HCT116 (cell line): ENCODE data around the gene MEG3. TPM values are rescaled to one million over a fixed set of nuclear protein-coding genes. Genes with fewer than 3 reads are reported as not detected.
"Not testable (repeated sequence)": the region's sequence is repeated elsewhere in the genome, so short reads cannot be mapped to it uniquely, and the experiment has no call there.

Experiments
- ATAC-seq: fragments of 200-7000 bp; cut with Tn5 transposase; 2 replicates; pipeline ENCODE4 v1.9.1; 2020; ENCODE audit warnings: mild to moderate bottlenecking, moderate library complexity
- BruUV-seq: library from RNA; stranded (reverse); fragments of 400-500 nt; replicated peaks from 2 replicates; lab custom pipeline; 2021; lab: Mats Ljungman, UMichigan
- CTCF ChIA-PET: fragments of 300-600 bp; sonication (Branson Sonifier 250); formaldehyde crosslinking; loops from one replicate; lab custom pipeline; 2021; ENCODE audit warnings: antibody characterized with exemption; lab: Charles Lee
- POLR2A ChIA-PET: fragments of 300-600, 350-600 bp; sonication (Branson Sonifier 250); formaldehyde crosslinking; loops from one replicate; lab custom pipeline; 2021; ENCODE audit warnings: antibody characterized with exemption; lab: Charles Lee
- RAD21 ChIA-PET, 2 experiments: fragments of 300-600 bp; sonication (Branson Sonifier 250); formaldehyde crosslinking; loops; one replicate each; lab custom pipeline; 2023; ENCODE audit warnings: low total read pairs in 2 of 2; ENCODE audit not compliant: uncharacterized antibody in 2 of 2, unreplicated experiment in 2 of 2, low non-redundant PET in 1 of 2; lab: Charles Lee
- DNase-seq: peaks from one replicate; pipeline ENCODE4 v3.0.0-alpha.2; 2010; ENCODE audit warnings: low read depth, low spot score
- H2AFZ ChIP-seq: fragments of 200-600 bp; shearing (Covaris generic), sonication (generic); 2 replicates; pipeline ENCODE4 v1.6.1; 2017; ENCODE audit warnings: low read depth, mixed run types, mixed read lengths, antibody characterized with exemption, low read length; ENCODE audit not compliant: poor library complexity, severe bottlenecking
- H3K27ac ChIP-seq: 2 replicates; pipeline ENCODE4 v1.5.1; 2012; ENCODE audit warnings: low read depth, low read length
- H3K27me3 ChIP-seq: fragments of 200-600 bp; sonication (generic); 2 replicates; pipeline ENCODE4 v1.6.1; 2016; ENCODE audit warnings: mixed run types, low read length, mixed read lengths; ENCODE audit not compliant: insufficient read depth
- H3K36me3 ChIP-seq, 2 experiments: fragments of 200-500 bp in 1 of 2; fragments of 200-600 bp in 1 of 2; sonication (Bioruptor generic) in 1 of 2; sonication (generic) in 1 of 2; 2 replicates each; pipeline versions ENCODE4 v1.5.1 to v1.6.1; 2014 to 2016; ENCODE audit warnings: low read length in 2 of 2, inconsistent platforms in 1 of 2, mixed read lengths in 1 of 2, mixed run types in 1 of 2; ENCODE audit not compliant: insufficient read depth in 2 of 2, control insufficient read depth in 1 of 2
- H3K4me1 ChIP-seq, 2 experiments: fragments of 200-600 bp in 1 of 2; sonication (generic) in 1 of 2; 2 replicates each; pipeline versions ENCODE4 v1.5.1 to v1.6.1; 2012 to 2017; ENCODE audit warnings: low read length in 2 of 2, inconsistent platforms in 1 of 2, mild to moderate bottlenecking in 1 of 2, mixed read lengths in 1 of 2, mixed run types in 1 of 2, moderate library complexity in 1 of 2; ENCODE audit not compliant: insufficient read depth in 2 of 2, control insufficient read depth in 1 of 2
- H3K4me2 ChIP-seq: fragments of 200-600 bp; sonication (generic); 2 replicates; pipeline ENCODE4 v1.6.1; 2017; ENCODE audit warnings: mixed run types, low read length, mixed read lengths
- H3K4me3 ChIP-seq, 2 experiments: fragments of 200-600 bp in 1 of 2; sonication (generic) in 1 of 2; replicated peaks in 1 of 2; 2 replicates each; pipeline ENCODE4 v1.5.1; 2011 to 2016; ENCODE audit warnings: low read length in 2 of 2, control low read depth in 1 of 2, low read depth in 1 of 2, mild to moderate bottlenecking in 1 of 2, mixed read lengths in 1 of 2, mixed run types in 1 of 2
- H3K79me2 ChIP-seq: fragments of 200-600 bp; sonication (generic); 2 replicates; pipeline ENCODE4 v1.6.1; 2017; ENCODE audit warnings: mild to moderate bottlenecking, mixed run types, low read length, moderate library complexity, mixed read lengths; ENCODE audit not compliant: insufficient read depth
- H3K9ac ChIP-seq: fragments of 200-600 bp; sonication (generic); 2 replicates; pipeline ENCODE4 v1.6.1; 2016; ENCODE audit warnings: low read length, mixed read lengths
- H3K9me2 ChIP-seq: fragments of 200-600 bp; sonication (generic), shearing (Covaris generic); 2 replicates; pipeline ENCODE4 v1.6.1; 2017; ENCODE audit warnings: mixed run types, mild to moderate bottlenecking, moderate library complexity; ENCODE audit not compliant: insufficient read depth
- H3K9me3 ChIP-seq, 2 experiments: fragments of 200-500 bp in 1 of 2; fragments of 200-600 bp in 1 of 2; sonication (Bioruptor generic) in 1 of 2; sonication (generic) in 1 of 2; 2 replicates each; pipeline ENCODE4 v1.6.1; 2014 to 2017; ENCODE audit warnings: low read length in 2 of 2, mixed read lengths in 2 of 2, inconsistent platforms in 1 of 2, low read depth in 1 of 2, mild to moderate bottlenecking in 1 of 2, mixed run types in 1 of 2, moderate library complexity in 1 of 2; ENCODE audit not compliant: control insufficient read depth in 1 of 2, insufficient read depth in 1 of 2
- H4K20me1 ChIP-seq: fragments of 200-600 bp; sonication (generic), shearing (Covaris generic); 2 replicates; pipeline ENCODE4 v1.6.1; 2017; ENCODE audit warnings: mixed run types, mild to moderate bottlenecking, moderate library complexity; ENCODE audit not compliant: insufficient read depth
- CBX3 ChIP-seq: IDR thresholded peaks from 2 replicates; pipeline ENCODE4 v1.6.1; 2012; ENCODE audit warnings: low read depth
- CEBPB ChIP-seq: IDR thresholded peaks from 2 replicates; pipeline ENCODE4 v1.6.1; 2012; ENCODE audit warnings: low read depth
- ELF1 ChIP-seq: IDR thresholded peaks from 2 replicates; pipeline ENCODE4 v1.6.1; 2012; ENCODE audit warnings: low read depth, borderline replicate concordance
- EZH2phosphoT487 ChIP-seq: fragments of 200-600 bp; IDR thresholded peaks from 2 replicates; pipeline ENCODE4 v1.6.1; 2018; ENCODE audit warnings: antibody characterized with exemption, borderline replicate concordance
- SIN3A ChIP-seq: IDR thresholded peaks from 2 replicates; pipeline ENCODE4 v1.6.1; 2012; ENCODE audit warnings: low read depth
- SRF ChIP-seq: IDR thresholded peaks from 2 replicates; pipeline ENCODE4 v1.6.1; 2012; ENCODE audit warnings: low read depth
- intact Hi-C: fragments of 100-400 bp; cut with micrococcal nuclease; formaldehyde crosslinking; loops from 2 replicates; pipeline ENCODE4 v1.10.0; 2022
- total RNA-seq: library from RNA; stranded (reverse); gene quantifications from one replicate; pipeline ENCODE4 v1.2.1, GENCODE V29; 2021; ENCODE audit not compliant: unreplicated experiment
- TF ChIP-seq, protein P1 (sequence below), 3 experiments: fragments of 200-600 bp in 1 of 3; sonication (generic) in 1 of 3; IDR thresholded peaks in 2 of 3; conservative IDR thresholded peaks in 1 of 3; 2 replicates each; pipeline ENCODE4 v1.5.1; 2012 to 2017; ENCODE audit warnings: low read depth in 2 of 3, low read length in 2 of 3, antibody characterized with exemption in 1 of 3, borderline replicate concordance in 1 of 3, control low read depth in 1 of 3, mild to moderate bottlenecking in 1 of 3, mixed read lengths in 1 of 3, mixed run types in 1 of 3, moderate library complexity in 1 of 3; ENCODE audit not compliant: insufficient read depth in 1 of 3
- TF ChIP-seq, protein P2 (sequence below): IDR thresholded peaks from 2 replicates; pipeline ENCODE4 v1.6.1; 2012

The MEG3 gene
- total RNA-seq, 1 experiment from 2014 or later, result 2.5 TPM

DNA sequence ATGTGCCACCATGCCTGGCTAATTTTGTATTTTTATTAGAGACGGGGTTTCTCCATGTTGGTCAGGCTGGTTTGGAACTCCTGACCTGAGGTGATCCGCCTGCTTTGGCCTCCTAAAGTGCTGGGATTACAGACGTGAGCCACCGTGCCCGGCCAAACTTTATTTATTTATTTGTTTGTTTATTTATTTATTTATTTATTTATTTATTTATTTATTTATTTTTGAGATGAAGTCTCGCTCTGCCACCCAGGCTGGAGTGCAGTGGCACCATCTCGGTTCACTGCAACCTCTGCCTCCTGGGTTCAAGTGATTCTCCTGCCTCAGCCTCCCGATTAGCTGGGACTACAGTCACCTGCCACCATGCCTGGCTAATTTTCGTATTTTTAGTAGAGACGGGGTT, 7.0 kb upstream of the MEG3 start:
- H3K9ac ChIP-seq, H3K36me3 ChIP-seq, DNase-seq, H2AFZ ChIP-seq, intact Hi-C loops, RAD21 ChIA-PET, H3K4me3 ChIP-seq, BruUV-seq, H3K9me2 ChIP-seq, CTCF ChIA-PET, H3K4me2 ChIP-seq, ATAC-seq, H3K27me3 ChIP-seq, H3K4me1 ChIP-seq, H3K27ac ChIP-seq, POLR2A ChIA-PET, H3K9me3 ChIP-seq, H4K20me1 ChIP-seq, H3K79me2 ChIP-seq: not testable (repeated sequence)

DNA sequence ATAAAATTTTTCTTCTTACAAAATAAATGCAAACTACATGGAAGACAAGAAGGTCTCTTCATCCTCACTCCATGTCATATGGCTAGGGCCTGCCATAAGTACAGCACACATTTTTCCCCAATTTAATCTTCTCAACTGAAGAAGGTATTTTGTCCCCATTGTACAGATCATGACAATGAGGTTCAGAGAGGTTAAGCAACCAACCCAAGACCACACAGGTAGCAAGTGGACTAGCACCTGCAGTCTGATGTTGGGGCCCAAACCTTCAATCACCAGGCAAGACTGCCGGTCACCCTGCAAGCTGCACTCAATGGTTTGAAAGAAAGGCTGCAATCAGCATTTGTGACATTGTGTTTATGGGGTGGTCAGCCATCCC, 6.5 kb upstream of the MEG3 start:
- no TSS peak for BruUV-seq
- H3K4me2 ChIP-seq, result no peak overlapping the region
- intact Hi-C loops, result no loop called here
- H3K9ac ChIP-seq, result no peak overlapping the region
- H3K36me3 ChIP-seq, result no peaks in the 10 kb centered on the region
- H3K4me1 ChIP-seq, result no peaks in the 10 kb centered on the region
- H3K9me3 ChIP-seq, result no peaks in the 10 kb centered on the region
- no peak for DNase-seq
- H3K27ac ChIP-seq, result no peak overlapping the region
- POLR2A ChIA-PET, result no interaction called here
- H3K9me2 ChIP-seq, result no peaks in the 10 kb centered on the region
- CTCF ChIA-PET, result no interaction called here
- TF ChIP-seq CEBPB (no peak), SRF (no peak), ELF1 (no peak), SIN3A (no peak), CBX3 (no peak), EZH2phosphoT487 (no peak)
- TF ChIP-seq, protein P1, sequence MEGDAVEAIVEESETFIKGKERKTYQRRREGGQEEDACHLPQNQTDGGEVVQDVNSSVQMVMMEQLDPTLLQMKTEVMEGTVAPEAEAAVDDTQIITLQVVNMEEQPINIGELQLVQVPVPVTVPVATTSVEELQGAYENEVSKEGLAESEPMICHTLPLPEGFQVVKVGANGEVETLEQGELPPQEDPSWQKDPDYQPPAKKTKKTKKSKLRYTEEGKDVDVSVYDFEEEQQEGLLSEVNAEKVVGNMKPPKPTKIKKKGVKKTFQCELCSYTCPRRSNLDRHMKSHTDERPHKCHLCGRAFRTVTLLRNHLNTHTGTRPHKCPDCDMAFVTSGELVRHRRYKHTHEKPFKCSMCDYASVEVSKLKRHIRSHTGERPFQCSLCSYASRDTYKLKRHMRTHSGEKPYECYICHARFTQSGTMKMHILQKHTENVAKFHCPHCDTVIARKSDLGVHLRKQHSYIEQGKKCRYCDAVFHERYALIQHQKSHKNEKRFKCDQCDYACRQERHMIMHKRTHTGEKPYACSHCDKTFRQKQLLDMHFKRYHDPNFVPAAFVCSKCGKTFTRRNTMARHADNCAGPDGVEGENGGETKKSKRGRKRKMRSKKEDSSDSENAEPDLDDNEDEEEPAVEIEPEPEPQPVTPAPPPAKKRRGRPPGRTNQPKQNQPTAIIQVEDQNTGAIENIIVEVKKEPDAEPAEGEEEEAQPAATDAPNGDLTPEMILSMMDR (IDR thresholded peaks at IDR 0.05 in 2 of 3, conservative IDR thresholded peaks at IDR 0.05 in 1 of 3; ENCODE audit: borderline replicate concordance in 1 of 3, insufficient read depth in 1 of 3, low read depth in 2 of 3, low read length in 2 of 3), result no peak
- TF ChIP-seq, protein P2, sequence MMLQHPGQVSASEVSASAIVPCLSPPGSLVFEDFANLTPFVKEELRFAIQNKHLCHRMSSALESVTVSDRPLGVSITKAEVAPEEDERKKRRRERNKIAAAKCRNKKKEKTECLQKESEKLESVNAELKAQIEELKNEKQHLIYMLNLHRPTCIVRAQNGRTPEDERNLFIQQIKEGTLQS, result no peak
- H3K27me3 ChIP-seq, result no peaks in the 10 kb centered on the region
- ATAC-seq, result no peak
- H2AFZ ChIP-seq, result no peak overlapping the region
- RAD21 ChIA-PET, result no interaction called here
- no peaks in the 10 kb centered on the region for H4K20me1 ChIP-seq
- H3K79me2 ChIP-seq, result no peaks in the 10 kb centered on the region
- no peak overlapping the region for H3K4me3 ChIP-seq
